ENCODE data around the gene VMAC.
A peak's percentile ranks its signal among the peaks of the same experiment; 100 is the strongest.

The VMAC gene

DNA sequence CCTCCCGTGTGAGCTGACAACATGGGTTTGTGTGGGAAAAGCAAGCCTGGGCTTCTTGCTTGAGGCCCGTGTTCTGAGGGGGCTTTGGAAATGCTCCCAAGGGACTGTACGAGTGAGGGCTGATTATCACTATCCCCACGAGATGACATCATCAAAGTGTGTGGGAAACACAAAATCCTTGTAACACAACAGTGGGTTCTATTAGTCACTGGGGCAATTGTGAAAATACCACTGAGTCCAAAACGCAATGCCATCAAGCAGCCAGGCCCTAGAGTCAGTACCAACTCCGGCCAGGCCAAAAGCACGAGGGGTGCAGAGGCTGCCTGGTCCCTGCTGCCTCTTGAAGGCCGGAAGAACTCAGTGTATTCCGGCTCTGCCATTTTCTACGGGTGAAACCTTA is 39.0 kb downstream of the VMAC start:
- H3K27me3 ChIP-seq (ENCODE audit: low read depth, low read length), result no peaks in the 10 kb centered on the region
- TF ChIP-seq EZH2phosphoT487 (IDR thresholded peaks at IDR 0.05; ENCODE audit: low read depth), result no peak
- TF ChIP-seq, protein P1, sequence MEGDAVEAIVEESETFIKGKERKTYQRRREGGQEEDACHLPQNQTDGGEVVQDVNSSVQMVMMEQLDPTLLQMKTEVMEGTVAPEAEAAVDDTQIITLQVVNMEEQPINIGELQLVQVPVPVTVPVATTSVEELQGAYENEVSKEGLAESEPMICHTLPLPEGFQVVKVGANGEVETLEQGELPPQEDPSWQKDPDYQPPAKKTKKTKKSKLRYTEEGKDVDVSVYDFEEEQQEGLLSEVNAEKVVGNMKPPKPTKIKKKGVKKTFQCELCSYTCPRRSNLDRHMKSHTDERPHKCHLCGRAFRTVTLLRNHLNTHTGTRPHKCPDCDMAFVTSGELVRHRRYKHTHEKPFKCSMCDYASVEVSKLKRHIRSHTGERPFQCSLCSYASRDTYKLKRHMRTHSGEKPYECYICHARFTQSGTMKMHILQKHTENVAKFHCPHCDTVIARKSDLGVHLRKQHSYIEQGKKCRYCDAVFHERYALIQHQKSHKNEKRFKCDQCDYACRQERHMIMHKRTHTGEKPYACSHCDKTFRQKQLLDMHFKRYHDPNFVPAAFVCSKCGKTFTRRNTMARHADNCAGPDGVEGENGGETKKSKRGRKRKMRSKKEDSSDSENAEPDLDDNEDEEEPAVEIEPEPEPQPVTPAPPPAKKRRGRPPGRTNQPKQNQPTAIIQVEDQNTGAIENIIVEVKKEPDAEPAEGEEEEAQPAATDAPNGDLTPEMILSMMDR (IDR thresholded peaks at IDR 0.05; ENCODE audit: low read depth, low read length), result no peak
- no peak overlapping the region for H3K4me2 ChIP-seq (ENCODE audit: low read length)
- no peak overlapping the region for H2AFZ ChIP-seq (ENCODE audit: low read depth, low read length)
- no peak overlapping the region for H3K4me3 ChIP-seq (ENCODE audit: low read length)
- no peak overlapping the region for H3K9ac ChIP-seq (ENCODE audit: low read length)
- H3K79me2 ChIP-seq (ENCODE audit: low read length), result peaks cover 87% of the 10 kb centered on the region
- H3K27ac ChIP-seq (ENCODE audit: low read length), result no peak overlapping the region
- no peaks in the 10 kb centered on the region for H3K4me1 ChIP-seq (ENCODE audit: low read length)
- H3K36me3 ChIP-seq (replicated peaks; ENCODE audit: low read depth, low read length), result peaks cover 59% of the 10 kb centered on the region
- peaks cover 73% of the 10 kb centered on the region for H4K20me1 ChIP-seq (ENCODE audit: insufficient read depth, low read length)
- H3K9me3 ChIP-seq (ENCODE audit: insufficient read depth, low read length), result no peaks in the 10 kb centered on the region

DNA sequence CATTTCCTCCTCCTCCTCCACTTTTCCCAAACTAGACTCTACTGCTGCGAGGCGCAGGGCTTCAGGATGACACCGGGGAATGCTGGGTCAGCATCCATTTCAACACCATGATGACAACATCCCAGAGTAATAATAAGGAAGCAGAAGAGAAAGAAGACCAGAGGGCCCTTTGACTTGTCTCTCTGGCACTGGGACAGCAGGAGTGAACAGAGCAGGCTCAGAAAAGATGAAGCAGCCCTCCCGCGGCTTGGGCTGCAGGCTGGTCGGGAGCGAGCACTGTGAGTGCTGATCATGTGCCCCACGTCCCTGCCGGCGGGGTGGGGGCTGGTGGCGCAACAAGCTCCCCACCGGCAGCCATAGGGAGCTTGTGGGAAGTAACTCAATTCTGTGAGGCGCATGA is 42.8 kb downstream of the VMAC start:
- Histone ChIP-seq H2AFZ (ENCODE audit: low read depth, low read length) (no peak overlapping the region), H3K4me3 (ENCODE audit: low read length) (no peak overlapping the region), H3K4me2 (ENCODE audit: low read length) (no peak overlapping the region), H3K79me2 (ENCODE audit: low read length) (peaks cover 97% of the 10 kb centered on the region), H3K36me3 (replicated peaks; ENCODE audit: low read depth, low read length) (peaks cover 57% of the 10 kb centered on the region), H3K9ac (ENCODE audit: low read length) (no peak overlapping the region), H3K27me3 (ENCODE audit: low read depth, low read length) (no peaks in the 10 kb centered on the region), H4K20me1 (ENCODE audit: insufficient read depth, low read length) (peaks cover 84% of the 10 kb centered on the region), H3K27ac (ENCODE audit: low read length) (no peak overlapping the region), H3K4me1 (ENCODE audit: low read length) (peaks cover 33% of the 10 kb centered on the region), H3K9me3 (ENCODE audit: insufficient read depth, low read length) (no peaks in the 10 kb centered on the region)
- TF ChIP-seq, protein P1 (IDR thresholded peaks at IDR 0.05; ENCODE audit: low read depth, low read length), result no peak
- no peak for TF ChIP-seq EZH2phosphoT487 (IDR thresholded peaks at IDR 0.05; ENCODE audit: low read depth)

DNA sequence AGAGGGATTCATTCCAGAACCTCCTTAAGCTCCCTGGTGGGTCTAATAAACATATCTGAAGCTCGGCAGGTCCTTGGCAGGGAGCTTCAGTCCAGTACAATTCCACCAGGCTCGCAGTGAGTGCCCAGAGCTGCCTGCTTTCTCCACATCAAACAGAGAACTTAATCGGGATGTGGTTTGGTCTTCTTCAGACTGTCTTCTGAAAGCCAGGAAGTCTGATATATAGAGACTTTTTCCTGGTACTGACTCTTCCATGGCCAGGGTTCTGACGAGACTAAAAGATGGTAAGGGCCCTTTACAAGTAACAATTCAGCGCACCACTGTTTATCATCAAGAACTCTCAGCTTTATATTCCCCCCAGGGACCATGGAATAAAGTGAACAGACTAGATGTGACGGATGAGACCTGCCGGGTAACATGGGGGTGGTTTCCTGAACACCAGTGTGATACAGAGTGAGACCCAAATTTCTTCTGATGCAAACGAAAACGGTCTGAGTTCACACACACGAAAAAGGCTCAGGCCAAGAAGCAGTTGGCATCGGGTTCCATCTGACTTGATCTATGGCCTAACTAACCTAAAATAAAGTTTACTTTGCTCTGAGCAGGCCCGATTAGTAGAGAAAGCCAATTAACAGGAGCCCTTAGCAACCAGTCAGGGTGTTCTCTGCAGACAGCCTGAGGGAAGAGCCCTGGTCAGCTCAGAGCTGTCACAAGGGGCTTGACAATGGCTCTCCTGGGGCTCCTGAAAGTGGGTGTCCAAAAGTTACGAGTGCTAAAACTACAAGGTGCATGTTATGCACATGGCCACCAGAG is 44.3 kb downstream of the VMAC start:
- Histone ChIP-seq H3K4me3 (ENCODE audit: low read length) (no peak overlapping the region), H2AFZ (ENCODE audit: low read depth, low read length) (no peak overlapping the region), H3K36me3 (replicated peaks; ENCODE audit: low read depth, low read length) (peaks cover 47% of the 10 kb centered on the region), H3K9ac (ENCODE audit: low read length) (no peak overlapping the region), H4K20me1 (ENCODE audit: insufficient read depth, low read length) (peaks cover 85% of the 10 kb centered on the region), H3K79me2 (ENCODE audit: low read length) (peaks cover 98% of the 10 kb centered on the region), H3K27me3 (ENCODE audit: low read depth, low read length) (no peaks in the 10 kb centered on the region), H3K9me3 (ENCODE audit: insufficient read depth, low read length) (no peaks in the 10 kb centered on the region), H3K4me2 (ENCODE audit: low read length) (no peak overlapping the region), H3K4me1 (ENCODE audit: low read length) (peaks cover 46% of the 10 kb centered on the region), H3K27ac (ENCODE audit: low read length) (no peak overlapping the region)
- TF ChIP-seq, protein P1 (IDR thresholded peaks at IDR 0.05; ENCODE audit: low read depth, low read length), result no peak
- TF ChIP-seq EZH2phosphoT487 (IDR thresholded peaks at IDR 0.05; ENCODE audit: low read depth), result no peak

DNA sequence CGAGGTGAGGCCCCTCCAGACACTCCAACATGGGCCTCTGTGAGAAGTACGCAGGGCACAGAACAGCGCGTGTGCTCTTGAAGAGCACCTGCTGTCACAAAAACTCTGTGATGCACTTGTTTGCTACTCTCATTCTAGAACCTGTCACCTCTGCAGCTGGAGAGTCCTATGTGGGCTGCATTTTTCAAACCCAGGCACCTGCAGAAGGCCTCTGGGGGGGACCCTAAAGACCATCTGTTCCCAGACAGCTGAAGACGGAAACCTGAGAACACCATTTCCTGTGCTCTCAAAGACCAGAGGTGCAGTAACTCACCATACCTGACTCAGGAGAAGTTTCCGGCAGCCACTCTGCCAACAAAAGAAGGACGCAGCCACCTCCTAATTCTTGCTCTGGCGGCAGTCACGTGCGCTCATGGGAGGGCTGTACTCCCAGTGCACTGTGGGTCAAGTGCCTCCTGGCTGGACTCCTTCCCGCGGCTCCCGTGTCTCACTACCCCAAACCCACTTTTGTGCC is 45.2 kb downstream of the VMAC start:
- Histone ChIP-seq H3K27ac (ENCODE audit: low read length) (peak overlapping the region; percentile 3; the same call in 1 of the 2 replicates), H3K27me3 (ENCODE audit: low read depth, low read length) (no peaks in the 10 kb centered on the region), H3K4me2 (ENCODE audit: low read length) (peak overlapping the region; percentile 6), H3K79me2 (ENCODE audit: low read length) (peaks cover 98% of the 10 kb centered on the region), H3K4me3 (ENCODE audit: low read length) (no peak overlapping the region), H3K9me3 (ENCODE audit: insufficient read depth, low read length) (no peaks in the 10 kb centered on the region), H3K9ac (ENCODE audit: low read length) (no peak overlapping the region), H3K4me1 (ENCODE audit: low read length) (peaks cover 46% of the 10 kb centered on the region), H2AFZ (ENCODE audit: low read depth, low read length) (no peak overlapping the region), H4K20me1 (ENCODE audit: insufficient read depth, low read length) (peaks cover 85% of the 10 kb centered on the region), H3K36me3 (replicated peaks; ENCODE audit: low read depth, low read length) (peaks cover 49% of the 10 kb centered on the region)
- TF ChIP-seq, protein P1 (IDR thresholded peaks at IDR 0.05; ENCODE audit: low read depth, low read length), result no peak
- no peak for TF ChIP-seq EZH2phosphoT487 (IDR thresholded peaks at IDR 0.05; ENCODE audit: low read depth)

Measured in OCI-LY3 (cell line).